H1 (cell line): ENCODE measurements around the gene RCBTB1. TPM values are rescaled to one million over a fixed set of nuclear protein-coding genes. Genes with fewer than 3 reads are reported as not detected.

Experiments used
- CTCF ChIA-PET: fragments of 300-600 bp; sonication (Branson Sonifier 250); formaldehyde crosslinking; loops from one replicate; lab custom pipeline; 2021; ENCODE audit not compliant: partially characterized antibody; lab: Charles Lee
- POLR2A ChIA-PET: fragments of 300-600 bp; sonication (Branson Sonifier 250); formaldehyde crosslinking; loops from one replicate; lab custom pipeline; 2021; ENCODE audit warnings: inconsistent platforms; ENCODE audit not compliant: partially characterized antibody; lab: Charles Lee
- DNase-seq, 2 experiments: peaks; one replicate each; pipeline versions ENCODE4 v3.0.0 to v3.0.0-alpha.2; 2010 to 2022; ENCODE audit warnings: low spot score in 2 of 2, low read depth in 1 of 2, mixed read lengths in 1 of 2
- FAIRE-seq: peaks from 2 replicates; lab custom pipeline; 2011; peaks lifted over from hg19 to GRCh38; lab: Jason Lieb, UNC
- H2AFZ ChIP-seq: 2 replicates; pipeline ENCODE4 v1.8.1; 2012; ENCODE audit warnings: low read length, inconsistent platforms
- H2AK5ac ChIP-seq: 2 replicates; pipeline ENCODE4 v1.6.1; 2013; ENCODE audit warnings: low read depth, low read length
- H2BK120ac ChIP-seq: replicated peaks from 2 replicates; pipeline ENCODE3; 2013; ENCODE audit warnings: low read depth, low read length, inconsistent platforms
- H2BK12ac ChIP-seq: 2 replicates; pipeline ENCODE4 v1.6.1; 2013; ENCODE audit warnings: low read depth, low read length
- H2BK15ac ChIP-seq: 2 replicates; pipeline ENCODE4 v1.6.1; 2013; ENCODE audit warnings: low read length
- H2BK20ac ChIP-seq: 2 replicates; pipeline ENCODE4 v1.6.1; 2013; ENCODE audit warnings: low read length
- H2BK5ac ChIP-seq: 2 replicates; pipeline ENCODE4 v1.6.1; 2013; ENCODE audit warnings: low read depth, low read length
- H3K14ac ChIP-seq: 2 replicates; pipeline ENCODE4 v1.6.1; 2013; ENCODE audit warnings: inconsistent platforms; ENCODE audit not compliant: insufficient read length
- H3K18ac ChIP-seq: 2 replicates; pipeline ENCODE4 v1.6.1; 2013; ENCODE audit warnings: low read length; ENCODE audit errors: extremely low read depth
- H3K23ac ChIP-seq: 2 replicates; pipeline ENCODE4 v1.6.1; 2013; ENCODE audit warnings: inconsistent platforms; ENCODE audit not compliant: insufficient read length
- H3K23me2 ChIP-seq: 2 replicates; pipeline ENCODE4 v1.6.1; 2013; ENCODE audit warnings: low read depth, low read length
- H3K27ac ChIP-seq: 2 replicates; pipeline ENCODE4 v1.6.1; 2011; ENCODE audit warnings: low read depth, low read length, inconsistent platforms
- H3K27me3 ChIP-seq, 4 experiments: replicated peaks in 1 of 4; 1 replicate in 1 of 4; 2 replicates in 3 of 4; pipeline versions ENCODE4 v1.6.1 to v1.8.1; 2011 to 2013; ENCODE audit warnings: low read length in 3 of 4, mild to moderate bottlenecking in 3 of 4, inconsistent platforms in 2 of 4, mixed read lengths in 2 of 4, moderate library complexity in 1 of 4; ENCODE audit not compliant: control insufficient read depth in 3 of 4, insufficient read depth in 3 of 4; ENCODE audit errors: extremely low read depth in 1 of 4
- H3K36me3 ChIP-seq, 4 experiments: 2 replicates each; pipeline versions ENCODE4 v1.6.1 to v1.8.1; 2011 to 2013; ENCODE audit warnings: mild to moderate bottlenecking in 4 of 4, low read length in 3 of 4, moderate library complexity in 2 of 4, control low read depth in 1 of 4, inconsistent platforms in 1 of 4; ENCODE audit not compliant: insufficient read depth in 4 of 4, control insufficient read depth in 2 of 4
- H3K4ac ChIP-seq: replicated peaks from 2 replicates; pipeline ENCODE3; 2013; ENCODE audit warnings: low read length, low read depth, mixed read lengths, inconsistent platforms; ENCODE audit not compliant: insufficient read length
- H3K4me1 ChIP-seq, 4 experiments: replicated peaks in 1 of 4; 1 replicate in 1 of 4; 2 replicates in 3 of 4; pipeline versions ENCODE4 v1.6.1 to v1.8.1; 2011 to 2013; ENCODE audit warnings: low read length in 3 of 4, inconsistent platforms in 2 of 4, mixed read lengths in 1 of 4; ENCODE audit not compliant: insufficient read depth in 4 of 4, control insufficient read depth in 3 of 4
- H3K4me2 ChIP-seq, 2 experiments: 2 replicates each; pipeline versions ENCODE4 v1.6.1 to v1.8.1; 2011 to 2013; ENCODE audit warnings: low read depth in 2 of 2, low read length in 2 of 2, control low read depth in 1 of 2, inconsistent platforms in 1 of 2, mild to moderate bottlenecking in 1 of 2; ENCODE audit not compliant: insufficient read depth in 1 of 2
- H3K4me3 ChIP-seq, 4 experiments: fragments of 200-600, 300-600 bp in 1 of 4; sonication (generic), shearing (Covaris generic), sonication (Bioruptor Twin) in 1 of 4; 2 replicates each; pipeline versions ENCODE4 v1.5.1 to v1.8.1; 2011 to 2016; ENCODE audit warnings: low read length in 4 of 4, low read depth in 3 of 4, control low read depth in 2 of 4, inconsistent platforms in 2 of 4, mild to moderate bottlenecking in 2 of 4, mixed read lengths in 1 of 4, moderate library complexity in 1 of 4; ENCODE audit not compliant: insufficient read depth in 2 of 4; ENCODE audit errors: extremely low read depth in 1 of 4
- H3K56ac ChIP-seq: replicated peaks from 2 replicates; pipeline ENCODE3; 2013; ENCODE audit warnings: low read depth, mild to moderate bottlenecking, mixed read lengths, low read length, inconsistent platforms; ENCODE audit not compliant: insufficient read length
- H3K79me1 ChIP-seq: 2 replicates; pipeline ENCODE4 v1.6.1; 2013; ENCODE audit warnings: low read depth, low read length, control low read depth
- H3K79me2 ChIP-seq, 2 experiments: 2 replicates each; pipeline versions ENCODE4 v1.6.1 to v1.8.1; 2012 to 2013; ENCODE audit warnings: low read length in 2 of 2, mild to moderate bottlenecking in 2 of 2, inconsistent platforms in 1 of 2; ENCODE audit not compliant: insufficient read depth in 2 of 2, control insufficient read depth in 1 of 2
- H3K9ac ChIP-seq, 4 experiments: replicated peaks in 1 of 4; 1 replicate in 1 of 4; 2 replicates in 3 of 4; pipeline versions ENCODE4 v1.6.1 to v1.8.1; 2011 to 2013; ENCODE audit warnings: low read depth in 3 of 4, low read length in 3 of 4, control low read depth in 2 of 4, mild to moderate bottlenecking in 2 of 4, moderate library complexity in 2 of 4, inconsistent platforms in 1 of 4; ENCODE audit errors: extremely low read depth in 1 of 4
- H3K9me3 ChIP-seq, 2 experiments: 2 replicates each; pipeline versions ENCODE4 v1.6.1 to v1.8.1; 2012 to 2013; ENCODE audit warnings: mild to moderate bottlenecking in 2 of 2, moderate library complexity in 2 of 2, control low read depth in 1 of 2, inconsistent platforms in 1 of 2, low read depth in 1 of 2, low read length in 1 of 2, mixed read lengths in 1 of 2; ENCODE audit not compliant: insufficient read depth in 2 of 2
- H4K20me1 ChIP-seq, 2 experiments: replicated peaks in 1 of 2; 2 replicates each; pipeline versions ENCODE3 to v1.8.1; 2011 to 2013; ENCODE audit warnings: inconsistent platforms in 2 of 2, low read length in 2 of 2, mild to moderate bottlenecking in 1 of 2; ENCODE audit not compliant: insufficient read depth in 2 of 2, control insufficient read depth in 1 of 2
- H4K5ac ChIP-seq: 2 replicates; pipeline ENCODE4 v1.6.1; 2013; ENCODE audit warnings: low read length, low read depth, mixed read lengths, inconsistent platforms; ENCODE audit not compliant: insufficient read length
- H4K8ac ChIP-seq: 2 replicates; pipeline ENCODE4 v1.8.0; 2013; ENCODE audit warnings: mild to moderate bottlenecking, moderate library complexity, low read length, inconsistent platforms; ENCODE audit not compliant: insufficient read depth; ENCODE audit errors: extremely low read depth
- H4K91ac ChIP-seq: replicated peaks from 2 replicates; pipeline ENCODE3; 2013; ENCODE audit warnings: low read length, mixed read lengths, inconsistent platforms; ENCODE audit not compliant: insufficient read length
- BACH1 ChIP-seq: IDR thresholded peaks from 2 replicates; pipeline ENCODE4 v1.6.1; 2012; ENCODE audit warnings: low read length, improper control_type of control experiment
- CREB1 ChIP-seq: IDR thresholded peaks from 2 replicates; pipeline ENCODE4 v1.6.1; 2012; ENCODE audit warnings: inconsistent platforms
- E2F6 ChIP-seq: IDR thresholded peaks from 2 replicates; pipeline ENCODE4 v1.6.1; 2012; ENCODE audit warnings: inconsistent platforms
- PHF8 ChIP-seq: fragments of 200-600 bp; sonication (generic); conservative IDR thresholded peaks from 2 replicates; pipeline ENCODE4 v1.7.1; 2012; ENCODE audit warnings: low read depth, mild to moderate bottlenecking, inconsistent platforms, low read length, moderate library complexity
- SUZ12 ChIP-seq: fragments of 200-600 bp; sonication (generic); IDR thresholded peaks from 2 replicates; pipeline ENCODE4 v1.6.1; 2012; ENCODE audit warnings: mild to moderate bottlenecking, inconsistent platforms, low read length, moderate library complexity, mixed read lengths
- TBP ChIP-seq: IDR thresholded peaks from 2 replicates; pipeline ENCODE4 v1.6.1; 2011; ENCODE audit warnings: low read depth, low read length, improper control_type of control experiment
- TEAD4 ChIP-seq: IDR thresholded peaks from 2 replicates; pipeline ENCODE4 v1.6.1; 2012; ENCODE audit warnings: low read depth, low read length, inconsistent platforms, mixed read lengths
- WGBS, 2 experiments: shearing (Covaris generic) in 1 of 2; methylation state at CpG; one replicate each; pipeline versions ENCODE4 v1.1.6 to v1.1.7; 2013 to 2015; ENCODE audit warnings: low lambda C conversion rate in 2 of 2, mixed read lengths in 2 of 2, inconsistent platforms in 1 of 2, low coverage in 1 of 2, missing lambda C conversion rate in 1 of 2; ENCODE audit not compliant: insufficient replicate concordance in 2 of 2, insufficient coverage in 1 of 2, insufficient read length in 1 of 2; ENCODE audit errors: extremely low coverage in 1 of 2, missing lambda C conversion rate in 1 of 2; 5-methylcytosine and 5-hydroxymethylcytosine counted together
- polyA plus RNA-seq, 7 experiments: library from polyadenylated mRNA; depleted of rRNA in 3 of 7; stranded (reverse) in 5 of 7; unstranded in 2 of 7; fragments of >200 nt in 5 of 7; fragments of 200-250 nt in 2 of 7; gene quantifications; 1 replicate in 5 of 7; 2 replicates in 1 of 7; 4 replicates in 1 of 7; pipeline versions ENCODE4 v1.2.1 to v1.2.3, GENCODE V29; 2011 to 2013; ENCODE audit warnings: missing spikeins in 2 of 7, mixed read lengths in 2 of 7
- total RNA-seq: library from RNA; stranded (reverse); fragmentation: NEBNext Ultra II Directional; extraction: Animal tissue kit (Norgen Biotek cat#: 25700); gene quantifications from 2 replicates; pipeline ENCODE4 v1.2.1, GENCODE V29; 2021

Gene RCBTB1
- total and polyA plus RNA-seq, 2 of the 8 experiments (the other 6 are each of a cell fraction or from before 2014, with no cell fraction given), result 13.7 to 29.8 TPM

- no peak for FAIRE-seq
- H3K27ac ChIP-seq, result no peak overlapping the region
- ChIA-PET CTCF (interaction anchor here (0.5 kb wide), 1 partner anchor 764 kb away, joined by 3 read pairs; no protein-coding TSS in a partner anchor), POLR2A (interaction anchor here (0.8 kb wide), 2 partner anchors 11 to 48 kb away, joined by 3 read pairs; partner anchors contain the start of gene RCBTB1)
- H3K79me1 ChIP-seq, result no peaks in the 10 kb centered on the region
- TF ChIP-seq SUZ12, result no peak
- no peak for TF ChIP-seq PHF8
- no peak for TF ChIP-seq BACH1
- TF ChIP-seq TBP, result no peak
- no peak for TF ChIP-seq E2F6
- no peak for TF ChIP-seq CREB1
- TF ChIP-seq TEAD4, result no peak
- H3K4me3 ChIP-seq, result no peak overlapping the region
- H3K9me3 ChIP-seq, result no peaks in the 10 kb centered on the region
- no peak overlapping the region for H3K14ac ChIP-seq
- H2AFZ ChIP-seq, result no peak overlapping the region
- no peak overlapping the region for H3K23ac ChIP-seq
- H4K5ac ChIP-seq, result no peak overlapping the region
- no peak overlapping the region for H3K18ac ChIP-seq
- no peaks in the 10 kb centered on the region for H3K27me3 ChIP-seq
- no peak overlapping the region for H4K91ac ChIP-seq
- H3K9ac ChIP-seq, result no peak overlapping the region
- H3K56ac ChIP-seq, result no peak overlapping the region
- no peak for DNase-seq
- H2BK20ac ChIP-seq, result no peak overlapping the region
- H3K79me2 ChIP-seq, result no peaks in the 10 kb centered on the region
- no peak overlapping the region for H2BK15ac ChIP-seq
- no peak overlapping the region for H2AK5ac ChIP-seq
- H3K23me2 ChIP-seq, result no peaks in the 10 kb centered on the region
- no peak overlapping the region for H2BK5ac ChIP-seq
- H3K4ac ChIP-seq, result no peak overlapping the region
- H3K36me3 ChIP-seq, result no peaks in the 10 kb centered on the region
- peaks cover 8 to 14% (median 9%) of the 10 kb centered on the region in 4 experiments for H3K4me1 ChIP-seq
- H4K8ac ChIP-seq, result no peak overlapping the region
- no peak overlapping the region for H2BK12ac ChIP-seq
- WGBS, 2 experiments, result 91% methylated on average over 4 of the region's 4 CpGs; no CpG with 5 or more reads in 1 of the 2 experiments
- no peak overlapping the region for H3K4me2 ChIP-seq
- H4K20me1 ChIP-seq, result no peaks in the 10 kb centered on the region
- H2BK120ac ChIP-seq, result no peak overlapping the region
Observed at GRCh38 chr13:49633710-49634109, 48.4 kb upstream of the RCBTB1 start.
